22Rv1 (cell line): ENCODE measurements around the gene SLX4.

ENCODE experiments used
- CTCF ChIP-seq: fragments of 450-650 bp; IDR thresholded peaks from 2 replicates; pipeline ENCODE4 v1.5.1; 2017; ENCODE audit warnings: mild to moderate bottlenecking
- ZFX ChIP-seq: fragments of 450-650 bp; IDR thresholded peaks from 2 replicates; pipeline ENCODE4 v1.6.1; 2017; ENCODE audit warnings: antibody characterized with exemption, borderline replicate concordance

- TF ChIP-seq CTCF: no peak
- TF ChIP-seq ZFX: no peak
Observed at GRCh38 chr16:3573146-3573815, 38.1 kb downstream of the SLX4 start.
